Rectal smooth muscle tissue (tissue), 1 donor: Measurements from ENCODE around the gene UNC5C.

Source experiments
- H3K27ac ChIP-seq: one replicate; pipeline ENCODE4 v1.7.0; 2013; ENCODE audit warnings: low read depth, low read length, inconsistent platforms
- H3K27me3 ChIP-seq: one replicate; pipeline ENCODE4 v1.7.0; 2013; ENCODE audit warnings: low read length; ENCODE audit not compliant: control insufficient read depth, insufficient read depth
- H3K36me3 ChIP-seq: one replicate; pipeline ENCODE4 v1.7.0; 2013; ENCODE audit warnings: low read length; ENCODE audit not compliant: control insufficient read depth, insufficient read depth
- H3K4me1 ChIP-seq: one replicate; pipeline ENCODE4 v1.7.0; 2013; ENCODE audit warnings: low read length; ENCODE audit not compliant: control insufficient read depth, insufficient read depth
- H3K4me3 ChIP-seq: one replicate; pipeline ENCODE4 v1.7.0; 2013; ENCODE audit warnings: low read length
- H3K9ac ChIP-seq: one replicate; pipeline ENCODE4 v1.7.0; 2013; ENCODE audit warnings: low read length

The UNC5C gene

GRCh38 chr4:95548738-95549245 lies at the start of gene UNC5C:
TSS of gene UNC5C (minus strand) at chr4:95548973.
- H3K27me3 ChIP-seq = peaks cover 7% of the 10 kb centered on the region
- H3K4me1 ChIP-seq = peaks cover 2% of the 10 kb centered on the region
- no peaks in the 10 kb centered on the region for H3K36me3 ChIP-seq
- H3K9ac ChIP-seq = no peak within 1 kb of the TSS
- peak within 1 kb of the TSS; percentile 21 for H3K27ac ChIP-seq
- H3K4me3 ChIP-seq = peak within 1 kb of the TSS; percentile 79

DNA sequence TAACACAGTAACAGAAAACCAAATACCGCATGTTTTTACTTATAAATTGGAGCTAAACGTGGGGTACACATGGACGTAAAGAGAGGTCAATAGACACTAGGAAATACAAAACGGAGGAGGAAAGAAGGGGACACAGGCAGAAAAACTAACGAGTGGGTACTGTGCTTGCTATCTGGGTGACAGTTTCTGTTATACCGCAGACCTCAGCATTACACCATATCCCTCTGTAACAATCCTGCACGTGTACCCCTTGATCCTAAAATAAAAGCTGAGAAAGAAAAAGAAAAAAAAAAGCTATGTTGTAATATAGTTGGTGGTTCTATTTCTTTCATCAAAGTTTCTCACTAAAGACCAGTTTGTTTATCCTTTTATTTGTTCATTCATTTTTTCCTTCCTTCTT lies 47.9 kb upstream of the UNC5C start:
- H3K9ac ChIP-seq = no peak overlapping the region
- H3K36me3 ChIP-seq = no peaks in the 10 kb centered on the region
- no peak overlapping the region for H3K4me3 ChIP-seq
- no peaks in the 10 kb centered on the region for H3K27me3 ChIP-seq
- no peaks in the 10 kb centered on the region for H3K4me1 ChIP-seq
- no peak overlapping the region for H3K27ac ChIP-seq

DNA sequence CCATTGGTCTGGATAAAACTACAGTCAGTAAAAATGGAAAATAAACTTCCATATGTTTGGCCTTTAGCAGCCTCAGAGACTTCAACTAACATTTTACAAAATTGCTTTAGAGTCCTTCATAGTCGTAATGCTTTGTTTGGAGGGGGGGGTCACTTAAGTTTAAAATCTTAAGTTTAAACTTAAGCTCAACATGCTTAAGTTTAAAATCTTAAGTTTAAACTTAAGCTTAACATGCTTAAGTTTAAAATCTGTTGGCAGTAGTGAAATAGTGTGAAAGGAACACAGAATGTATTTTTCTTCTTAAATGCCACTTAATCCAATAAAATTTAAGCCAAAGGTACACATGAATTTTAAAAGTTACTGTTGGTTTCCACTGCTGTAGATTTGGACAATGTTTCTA lies 45.9 kb upstream of the UNC5C start:
- Histone ChIP-seq H3K27ac (no peak overlapping the region), H3K4me1 (no peaks in the 10 kb centered on the region), H3K27me3 (no peaks in the 10 kb centered on the region), H3K9ac (no peak overlapping the region), H3K4me3 (no peak overlapping the region), H3K36me3 (no peaks in the 10 kb centered on the region)

DNA sequence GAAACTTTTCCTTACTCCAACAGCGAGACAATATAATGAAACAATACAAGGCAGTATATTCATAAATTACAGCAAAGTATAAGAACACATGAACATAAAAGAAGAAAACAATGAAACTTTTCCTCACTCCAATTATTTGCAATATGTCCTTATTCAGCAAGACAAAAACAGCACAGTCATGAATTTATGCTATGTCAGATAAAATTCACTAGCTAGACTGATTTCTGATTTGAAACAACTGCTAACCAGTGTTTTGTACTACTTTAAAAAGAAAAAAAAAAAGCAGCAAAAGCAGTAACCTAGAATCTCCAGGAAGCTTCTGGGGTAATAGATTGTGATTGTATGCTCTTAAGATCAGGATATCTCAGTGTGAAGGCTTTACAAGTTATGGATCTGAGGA lies 45.2 kb upstream of the UNC5C start:
- Histone ChIP-seq H3K9ac (no peak overlapping the region), H3K4me3 (no peak overlapping the region), H3K36me3 (no peaks in the 10 kb centered on the region), H3K4me1 (no peaks in the 10 kb centered on the region), H3K27ac (no peak overlapping the region), H3K27me3 (no peaks in the 10 kb centered on the region)

DNA sequence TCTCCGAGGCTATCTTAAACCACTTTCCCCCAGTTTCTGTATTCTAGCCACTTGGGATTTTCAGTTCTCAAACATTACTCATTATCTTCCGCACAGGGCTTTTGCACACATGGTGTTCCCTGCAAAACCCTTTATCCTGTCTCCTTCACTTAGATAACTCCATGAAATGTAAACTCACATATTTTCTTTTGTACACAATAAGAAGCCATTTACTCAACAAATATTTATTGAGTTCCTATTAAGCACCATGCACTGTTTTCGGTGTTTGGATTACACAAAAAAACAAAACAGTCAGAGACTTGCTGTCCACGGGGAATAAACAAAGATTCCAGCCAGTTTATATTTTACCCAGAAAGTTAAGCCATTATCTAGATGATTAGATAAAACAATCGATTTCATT lies 42.5 kb upstream of the UNC5C start:
- H3K27ac ChIP-seq = no peak overlapping the region
- no peak overlapping the region for H3K4me3 ChIP-seq
- H3K36me3 ChIP-seq = no peaks in the 10 kb centered on the region
- no peaks in the 10 kb centered on the region for H3K27me3 ChIP-seq
- H3K9ac ChIP-seq = no peak overlapping the region
- no peaks in the 10 kb centered on the region for H3K4me1 ChIP-seq

- Histone ChIP-seq H3K27ac (no peak overlapping the region), H3K4me1 (no peaks in the 10 kb centered on the region), H3K36me3 (no peaks in the 10 kb centered on the region), H3K27me3 (no peaks in the 10 kb centered on the region), H3K4me3 (no peak overlapping the region), H3K9ac (no peak overlapping the region)
Observed at GRCh38 chr4:95590615-95591014, 41.8 kb upstream of the UNC5C start.

DNA sequence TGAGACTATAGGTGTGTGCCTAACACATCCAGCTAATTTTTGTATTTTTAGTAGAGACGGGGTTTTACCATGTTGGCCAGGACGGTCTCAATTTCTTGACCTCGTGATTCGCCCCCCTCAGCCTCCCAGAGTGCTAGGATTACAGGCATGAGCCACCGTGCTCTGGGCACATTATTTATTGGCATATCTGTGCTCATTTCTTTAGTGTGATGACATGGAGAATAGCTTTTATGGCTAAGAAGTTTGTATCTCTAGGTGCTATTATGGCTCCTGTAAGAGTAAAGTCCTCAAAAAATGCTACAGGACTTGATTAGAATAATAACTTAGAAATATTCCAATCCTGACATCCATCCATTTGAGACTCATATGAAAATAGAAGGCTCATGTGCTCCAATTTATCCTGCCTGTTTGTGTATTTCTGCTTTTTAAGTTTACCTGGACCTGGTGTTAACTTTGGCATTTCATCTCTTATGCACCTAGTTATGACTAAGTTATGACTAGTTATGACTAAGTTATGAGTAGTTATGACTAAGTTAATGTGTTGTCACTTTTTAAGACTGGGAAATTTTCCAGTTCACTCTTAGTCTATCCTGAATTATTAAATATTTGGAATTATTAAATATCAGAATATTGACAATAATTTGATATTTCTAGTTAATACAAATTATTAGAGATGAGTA lies 36.4 kb upstream of the UNC5C start:
- Histone ChIP-seq H3K9ac (no peak overlapping the region), H3K4me1 (no peaks in the 10 kb centered on the region), H3K4me3 (no peak overlapping the region), H3K36me3 (no peaks in the 10 kb centered on the region), H3K27me3 (no peaks in the 10 kb centered on the region), H3K27ac (no peak overlapping the region)

DNA sequence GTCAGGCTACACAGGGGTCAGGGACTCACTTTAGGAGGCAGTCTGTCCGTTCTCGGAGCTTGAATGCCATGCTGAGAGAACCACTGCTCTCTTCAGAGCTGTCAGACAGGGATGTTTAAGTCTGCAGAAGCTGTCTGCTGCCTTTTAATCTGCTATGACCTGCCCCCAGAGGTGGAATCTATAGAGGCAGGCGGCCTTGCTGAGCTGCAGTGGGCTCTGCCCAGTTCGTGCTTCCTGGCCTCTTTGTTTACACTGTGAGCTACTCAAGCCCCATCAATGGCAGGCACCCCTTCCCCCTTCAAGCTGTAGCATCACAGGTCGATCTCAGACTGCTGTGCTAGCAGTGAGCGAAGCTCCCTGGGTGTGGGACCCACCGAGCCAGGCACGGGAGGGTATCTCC lies 31.5 kb upstream of the UNC5C start:
- no peaks in the 10 kb centered on the region for H3K27me3 ChIP-seq
- H3K27ac ChIP-seq = no peak overlapping the region
- no peak overlapping the region for H3K4me3 ChIP-seq
- H3K4me1 ChIP-seq = no peaks in the 10 kb centered on the region
- no peak overlapping the region for H3K9ac ChIP-seq
- no peaks in the 10 kb centered on the region for H3K36me3 ChIP-seq

DNA sequence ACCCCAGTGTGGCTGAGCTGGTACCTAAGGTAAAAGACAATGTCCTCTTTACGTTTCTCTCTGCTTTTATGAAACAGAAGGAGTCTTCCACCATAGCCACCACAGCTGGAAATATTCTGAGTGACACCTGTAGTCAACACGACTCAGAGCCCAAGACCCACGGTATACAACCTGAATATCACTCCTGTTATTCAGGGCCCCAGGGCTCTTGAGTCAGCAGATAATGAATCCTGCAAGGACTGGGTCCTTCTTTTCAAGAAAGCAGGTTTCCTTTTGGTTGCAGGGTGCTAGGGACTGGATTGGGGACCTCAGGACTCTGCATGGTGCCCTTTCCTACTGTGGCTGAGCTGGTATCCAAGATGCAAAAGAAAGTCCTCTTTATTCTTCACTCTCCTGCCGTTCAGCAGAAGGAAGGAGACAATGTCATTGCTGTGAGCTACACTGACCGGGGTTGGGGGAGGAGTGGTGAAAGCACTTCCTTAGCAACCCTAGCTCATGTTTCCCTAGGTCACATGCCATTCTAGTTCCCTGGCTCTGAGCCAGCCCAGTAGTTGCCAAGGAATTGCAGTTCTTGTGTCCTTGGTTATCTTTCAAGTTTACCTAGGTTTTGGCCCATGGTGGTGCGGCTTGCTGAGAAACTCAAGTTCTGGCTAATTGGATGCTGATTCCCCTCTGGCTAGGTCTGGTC lies 23.7 kb upstream of the UNC5C start:
- no peak overlapping the region for H3K9ac ChIP-seq
- no peak overlapping the region for H3K4me3 ChIP-seq
- H3K36me3 ChIP-seq = no peaks in the 10 kb centered on the region
- H3K4me1 ChIP-seq = no peaks in the 10 kb centered on the region
- H3K27me3 ChIP-seq = no peaks in the 10 kb centered on the region
- no peak overlapping the region for H3K27ac ChIP-seq

- H3K36me3 ChIP-seq = no peaks in the 10 kb centered on the region
- no peak overlapping the region for H3K4me3 ChIP-seq
- no peaks in the 10 kb centered on the region for H3K4me1 ChIP-seq
- no peak overlapping the region for H3K27ac ChIP-seq
- H3K9ac ChIP-seq = no peak overlapping the region
- H3K27me3 ChIP-seq = no peaks in the 10 kb centered on the region
Observed at GRCh38 chr4:95571577-95571976, 22.8 kb upstream of the UNC5C start.

GRCh38 chr4:95563638-95564337 lies 15.0 kb upstream of the UNC5C start:
- Histone ChIP-seq H3K9ac (no peak overlapping the region), H3K27me3 (no peaks in the 10 kb centered on the region), H3K4me1 (no peaks in the 10 kb centered on the region), H3K36me3 (no peaks in the 10 kb centered on the region), H3K4me3 (no peak overlapping the region), H3K27ac (no peak overlapping the region)

DNA sequence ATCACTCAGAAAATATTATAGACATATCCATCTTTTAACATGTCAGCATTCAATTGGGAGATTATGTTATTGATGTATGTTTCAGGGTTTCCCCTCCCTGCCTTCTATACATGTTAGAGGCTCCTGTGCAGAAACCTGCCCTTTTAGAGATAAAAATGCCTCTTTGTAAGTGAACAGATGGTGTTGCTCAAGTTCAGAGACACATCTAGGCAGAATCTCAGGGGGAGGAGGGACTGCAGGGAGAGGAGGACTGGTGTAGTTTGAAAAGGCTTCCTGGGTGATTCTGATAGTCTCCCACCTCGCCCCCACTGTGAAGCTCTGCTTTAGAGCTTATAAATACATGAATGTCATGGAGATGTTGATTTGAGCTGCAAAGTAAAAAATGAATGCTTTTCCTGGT lies 12.0 kb upstream of the UNC5C start:
- Histone ChIP-seq H3K27ac (no peak overlapping the region), H3K36me3 (no peaks in the 10 kb centered on the region), H3K4me3 (no peak overlapping the region), H3K9ac (no peak overlapping the region), H3K4me1 (no peaks in the 10 kb centered on the region), H3K27me3 (no peaks in the 10 kb centered on the region)
